ENCODE data around the gene SRGAP2C. TPM values are rescaled to one million over a fixed set of nuclear protein-coding genes. Genes with fewer than 3 reads are reported as not detected.
A peak's percentile ranks its signal among the peaks of the same experiment; 100 is the strongest.
"Not testable (repeated sequence)": the region's sequence is repeated elsewhere in the genome, so short reads cannot be mapped to it uniquely, and the experiment has no call there.

The SRGAP2C gene
- total RNA-seq (2014; rRNA removed; shearing (Covaris generic)), result 13.8 and 13.9 TPM in 2 replicates

DNA sequence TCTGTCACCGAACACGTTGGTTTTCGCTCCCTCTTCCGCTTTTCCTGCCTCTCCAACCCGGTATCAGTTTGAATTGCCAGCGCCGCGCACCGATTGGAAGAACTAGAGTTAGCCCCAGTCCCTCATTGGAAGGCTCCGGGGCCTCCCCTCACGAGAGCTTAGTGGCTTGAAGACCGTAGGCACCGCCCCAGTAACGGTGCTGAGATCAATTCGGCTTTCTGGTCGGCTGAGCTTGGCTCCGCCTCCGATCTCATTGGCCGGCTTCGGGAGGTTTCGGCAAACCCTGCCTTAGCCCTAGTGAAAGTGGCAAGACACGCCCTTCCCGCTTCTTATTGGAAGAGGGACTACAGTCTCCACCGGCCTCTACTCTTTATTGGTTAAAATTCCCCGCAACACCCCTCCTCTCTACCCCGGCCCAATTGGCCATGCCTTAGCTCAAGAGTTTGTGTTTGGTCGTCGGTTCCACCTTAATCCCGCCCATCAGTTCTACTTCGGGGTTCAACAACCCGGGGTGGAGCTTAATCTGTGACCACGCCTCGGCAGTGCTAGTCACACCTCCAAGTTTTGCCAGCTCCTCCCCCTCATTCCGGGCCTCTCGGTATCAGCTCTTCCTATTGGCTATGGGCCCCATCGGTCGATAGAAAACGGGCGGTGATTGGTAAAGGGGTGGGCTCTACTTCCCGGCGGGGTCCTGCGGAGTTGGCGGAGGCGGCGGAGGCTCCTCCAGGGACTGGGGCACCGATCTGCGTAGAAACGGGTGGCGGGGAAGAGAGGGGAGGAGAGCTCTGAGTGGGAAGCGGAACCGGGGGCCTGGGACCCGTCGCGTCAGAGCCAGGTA is at the start of gene SRGAP2C, which contains the start of gene FAM72B:
SRGAP2C (plus strand) TSS at position 686 of the 838 bp plus-strand sequence. CDS start 2,472 bp downstream, outside the sequence.
FAM72B (minus strand) TSS at position 51 of the 838 bp plus-strand sequence. CDS start 851 bp downstream, outside the sequence.
- DNase-seq (ENCODE audit: low read depth), result peak; percentile 99

GRCh38 chr1:121140393-121140792 is 44.4 kb upstream of the SRGAP2C start:
- not testable (repeated sequence) for DNase-seq (ENCODE audit: low read depth)

DNA sequence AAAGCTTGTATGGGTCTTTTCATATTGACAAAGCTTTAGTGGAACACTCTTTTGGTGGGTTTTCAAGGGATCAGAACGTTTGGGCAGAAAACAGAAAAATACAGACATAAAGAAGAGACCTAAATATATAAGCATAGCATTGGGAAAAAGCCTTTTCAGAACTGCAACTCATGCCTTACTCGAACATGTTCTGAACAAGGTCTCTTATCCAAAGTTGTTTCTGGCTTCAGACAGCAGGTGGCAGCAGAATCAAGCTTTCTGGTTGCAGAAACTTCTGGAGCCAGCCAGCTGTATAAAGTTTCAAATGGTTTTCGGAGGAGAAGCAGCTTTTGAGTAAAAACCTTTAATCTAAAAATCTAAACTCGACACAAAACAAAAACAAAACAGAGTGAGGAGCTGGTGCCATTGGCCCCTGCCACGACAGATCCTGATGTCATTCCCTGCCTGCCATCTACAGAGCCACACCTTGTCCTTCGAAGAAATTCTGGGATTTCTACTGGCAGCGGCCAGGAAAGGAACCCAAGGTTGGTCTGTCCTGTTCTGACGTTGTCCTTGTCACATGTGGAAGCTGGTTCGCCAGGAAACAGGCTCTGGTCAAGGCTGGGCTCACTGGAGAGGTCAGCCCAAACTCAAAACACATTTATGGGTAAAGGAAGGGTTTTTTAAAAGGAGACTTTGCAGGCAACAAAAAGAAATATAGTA is 36.1 kb upstream of the SRGAP2C start:
- not testable (repeated sequence) for DNase-seq (ENCODE audit: low read depth)

DNA sequence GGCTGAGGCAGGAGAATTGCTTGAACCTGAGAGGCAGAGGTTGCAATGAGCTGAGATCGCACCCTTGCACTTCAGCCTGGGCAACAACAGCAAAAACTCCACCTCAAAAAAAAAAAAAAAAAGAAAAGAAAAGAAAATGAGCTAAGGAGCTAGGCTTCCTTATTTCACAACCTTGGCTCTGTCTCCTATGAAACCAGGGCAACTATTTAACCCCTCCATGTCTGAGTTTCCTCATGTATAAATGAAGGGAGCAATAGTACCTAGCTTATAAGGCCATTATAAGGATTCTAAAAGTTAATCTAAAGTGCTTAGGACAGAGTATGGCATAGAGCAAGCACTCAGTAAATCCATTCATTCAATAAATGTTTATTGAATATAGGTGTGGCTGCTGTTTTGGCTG is 33.5 kb upstream of the SRGAP2C start:
- DNase-seq (ENCODE audit: low read depth), result not testable (repeated sequence)

DNA sequence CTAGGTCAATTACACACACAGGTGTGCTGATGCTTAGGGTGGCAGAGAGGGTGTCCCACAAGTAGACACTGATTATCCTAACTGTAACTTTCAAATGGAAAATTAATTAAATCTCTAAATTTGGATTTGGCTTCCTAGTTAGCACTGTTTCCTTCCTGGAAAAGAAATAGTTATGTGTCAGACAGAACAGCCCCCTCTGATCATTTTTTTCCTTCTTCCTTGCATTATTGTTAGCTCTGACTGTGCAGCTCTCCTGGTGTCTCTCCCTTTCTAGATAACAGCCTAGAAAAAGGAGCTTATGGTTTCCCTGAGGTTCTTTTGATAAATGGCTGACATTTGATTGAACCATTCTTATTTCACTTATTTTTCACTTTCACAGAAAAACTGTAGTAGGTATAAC is 32.0 kb upstream of the SRGAP2C start:
- DNase-seq (ENCODE audit: low read depth), result not testable (repeated sequence)

DNA sequence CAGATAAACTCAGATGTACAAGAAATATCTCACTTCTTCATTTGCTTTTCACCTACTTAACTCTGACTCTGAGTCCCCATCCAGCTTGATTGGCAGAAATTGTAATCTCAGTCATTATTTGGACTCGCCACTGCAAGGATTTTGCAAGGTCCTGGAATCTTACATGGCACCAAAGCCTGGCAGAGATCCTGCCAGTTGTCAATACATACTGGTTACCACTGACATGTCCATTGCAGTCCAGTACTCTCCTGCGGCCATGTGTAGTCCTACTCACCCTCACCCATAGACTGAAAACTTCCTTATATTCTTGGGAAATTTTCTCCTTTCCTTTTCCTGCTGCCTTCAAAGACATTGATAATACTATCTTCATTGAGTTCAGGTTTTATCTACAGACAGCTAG is 30.0 kb upstream of the SRGAP2C start:
- not testable (repeated sequence) for DNase-seq (ENCODE audit: low read depth)

GRCh38 chr1:121155671-121156358 is 29.0 kb upstream of the SRGAP2C start:
- DNase-seq (ENCODE audit: low read depth), result peak; percentile 21

DNA sequence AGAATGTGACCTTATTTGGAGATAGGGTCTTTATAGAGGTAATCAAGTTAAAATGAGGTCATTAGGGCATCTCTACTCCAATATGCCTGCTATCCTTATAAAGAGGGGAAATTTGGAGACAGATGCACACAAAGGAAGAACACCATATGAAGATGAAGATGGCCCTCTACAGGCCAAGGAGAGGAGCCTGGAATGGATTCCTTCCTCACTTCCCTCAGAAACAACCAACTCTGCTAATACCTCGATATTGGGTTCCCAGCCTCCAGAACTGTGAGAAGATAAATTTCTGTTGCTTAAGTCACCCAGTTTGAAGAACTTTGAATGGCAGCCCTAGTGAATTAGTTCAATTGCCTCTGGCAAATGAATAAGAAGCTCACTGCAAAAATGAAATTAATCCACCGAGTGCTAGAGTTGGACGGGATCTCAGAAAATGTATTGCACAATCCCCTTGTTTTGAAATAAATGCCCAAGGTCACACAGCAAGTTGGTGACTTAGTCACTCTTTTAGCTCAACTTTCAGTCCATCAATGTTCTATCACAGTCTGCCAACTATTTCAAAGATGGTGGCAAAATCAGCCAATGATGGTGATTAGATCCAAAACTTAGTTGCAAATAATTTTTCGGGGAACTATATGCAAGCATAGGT is 27.7 kb upstream of the SRGAP2C start:
- not testable (repeated sequence) for DNase-seq (ENCODE audit: low read depth)

- DNase-seq (ENCODE audit: low read depth), result not testable (repeated sequence)
Measured at GRCh38 chr1:121157609-121158008, 27.2 kb upstream of the SRGAP2C start.

DNA sequence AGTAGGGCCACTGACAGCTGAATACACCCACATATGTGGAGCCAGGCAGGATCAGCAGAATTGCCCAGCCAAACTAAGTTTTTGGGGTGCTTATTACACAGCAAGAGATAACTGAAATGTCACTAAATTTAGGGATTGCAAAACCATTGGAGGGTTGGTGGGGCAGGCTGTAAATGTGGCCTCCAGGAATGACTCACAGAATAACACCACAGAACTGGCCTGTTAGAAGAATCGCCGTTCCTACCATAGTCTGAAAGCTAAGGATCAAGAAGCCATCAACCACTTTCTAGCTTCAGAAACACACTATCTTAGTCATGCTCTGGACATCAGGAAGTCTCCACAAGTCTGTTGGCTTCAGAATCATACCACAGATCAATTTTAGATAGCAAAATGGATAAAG is 24.7 kb upstream of the SRGAP2C start:
- DNase-seq (ENCODE audit: low read depth), result not testable (repeated sequence)

GRCh38 chr1:121161199-121161901 is 23.4 kb upstream of the SRGAP2C start:
- DNase-seq (ENCODE audit: low read depth), result not testable (repeated sequence)

GRCh38 chr1:121163850-121164757 is 20.7 kb upstream of the SRGAP2C start:
- DNase-seq (ENCODE audit: low read depth), result peak; percentile 77

DNA sequence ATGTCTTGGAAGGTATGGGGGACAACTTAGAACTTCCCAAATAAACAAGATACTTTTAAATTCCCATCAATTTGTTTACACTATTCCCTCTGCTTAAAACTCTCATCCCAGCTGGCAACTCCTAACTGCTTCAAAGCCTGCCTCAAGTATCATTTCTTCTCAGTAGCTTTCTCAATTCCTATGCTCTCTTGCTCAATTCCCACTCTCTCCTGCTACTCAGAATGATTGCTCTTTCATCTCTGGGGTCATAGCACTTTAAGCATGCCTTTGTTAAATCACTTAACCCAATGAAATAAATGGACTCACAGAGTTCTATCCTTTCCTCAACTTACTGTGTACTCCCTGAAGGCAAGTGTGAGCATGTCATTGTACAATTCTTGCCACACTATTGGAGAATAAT is 19.5 kb upstream of the SRGAP2C start:
- DNase-seq (ENCODE audit: low read depth), result not testable (repeated sequence)

DNA sequence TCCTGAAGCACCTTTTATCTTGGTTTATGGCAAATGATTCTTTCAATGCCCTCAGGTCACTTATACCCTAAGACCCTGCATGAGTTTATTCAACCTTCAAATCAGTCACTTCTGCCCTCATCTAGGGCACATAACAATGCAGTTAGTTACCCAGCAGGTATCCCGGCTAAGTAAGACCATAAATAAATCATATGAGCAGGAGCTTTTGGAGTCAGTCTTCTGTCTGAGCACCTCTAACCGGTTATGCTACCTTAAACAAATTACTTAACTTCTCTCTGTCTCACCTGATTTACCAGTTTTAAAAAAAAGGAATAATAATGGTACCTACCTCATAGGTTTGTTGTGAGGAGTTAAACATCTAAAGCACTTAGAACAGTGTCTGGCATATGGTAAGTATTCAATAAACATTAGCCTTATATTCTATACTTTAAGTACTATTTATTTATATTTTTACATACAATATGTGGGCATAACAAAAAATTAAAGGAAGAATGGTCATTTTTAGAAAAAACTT is 17.5 kb upstream of the SRGAP2C start:
- not testable (repeated sequence) for DNase-seq (ENCODE audit: low read depth)

DNA sequence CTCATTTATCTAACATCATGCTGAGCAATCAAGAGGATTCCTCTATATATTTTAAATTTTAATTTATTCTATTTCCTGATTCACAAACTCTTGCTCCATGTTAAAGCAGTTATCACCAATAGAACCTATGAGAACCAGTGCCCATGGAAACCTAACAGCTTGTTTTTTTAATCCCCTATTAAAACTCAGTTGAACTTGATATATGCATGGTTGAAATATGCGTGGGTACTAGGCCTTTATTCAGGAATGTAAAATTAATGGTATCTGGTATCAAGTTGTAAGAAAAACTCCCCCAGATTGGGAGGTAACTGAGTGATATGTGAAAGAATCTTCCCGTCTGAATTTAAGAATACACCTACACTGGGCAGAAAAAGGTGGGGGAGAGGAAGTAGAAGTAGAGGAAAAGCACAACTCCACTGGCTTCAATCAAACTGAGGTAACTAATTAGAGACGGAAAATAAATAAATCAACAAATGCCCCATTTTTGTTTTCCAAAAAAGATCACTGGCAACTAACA is 16.6 kb upstream of the SRGAP2C start:
- not testable (repeated sequence) for DNase-seq (ENCODE audit: low read depth)

- not testable (repeated sequence) for DNase-seq (ENCODE audit: low read depth)
Measured at GRCh38 chr1:121176649-121177048, 8.1 kb upstream of the SRGAP2C start.

DNA sequence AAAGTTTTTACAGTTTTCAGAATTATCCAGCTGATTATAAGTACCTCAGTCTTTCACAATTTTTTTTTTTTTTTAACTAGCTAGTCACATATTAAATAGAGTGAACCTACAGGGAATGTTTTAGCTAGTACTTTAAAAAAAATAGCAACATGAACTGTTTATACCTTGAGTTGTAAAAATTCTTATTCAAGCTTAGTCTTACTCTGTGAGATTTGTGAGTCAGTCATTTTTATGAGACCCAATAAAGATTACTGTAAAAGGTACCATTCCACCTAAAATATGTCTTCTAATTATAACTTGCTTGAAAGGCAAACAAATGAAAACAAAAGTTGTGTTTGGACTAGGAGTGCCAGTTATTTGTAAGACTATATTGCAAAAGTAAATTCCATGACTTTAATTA is 6.6 kb upstream of the SRGAP2C start:
- DNase-seq (ENCODE audit: low read depth), result not testable (repeated sequence)

GRCh38 chr1:121183867-121184266 is 908 bp upstream of the SRGAP2C start:
- DNase-seq (ENCODE audit: low read depth), result peak; percentile 45

- DNase-seq (ENCODE audit: low read depth), result not testable (repeated sequence)
Measured at GRCh38 chr1:121185140-121185708, 449 bp downstream of the SRGAP2C start.
